Tibial nerve (tissue), 4 donors: ENCODE data around the gene CFP. TPM values are rescaled to one million over a fixed set of nuclear protein-coding genes. Genes with fewer than 3 reads are reported as not detected.

Experiments
- DNase-seq, 2 donors: peaks; one replicate each; pipeline ENCODE4 v3.0.0-alpha.2; 2019; ENCODE audit warnings: low spot score in 2 of 2
- H3K27ac ChIP-seq, 4 donors: fragments of 200-600 bp; sonication (generic) in 3 of 4; one replicate each; pipeline ENCODE4 v1.5.1; 2017 to 2019; ENCODE audit warnings: mild to moderate bottlenecking in 1 of 4
- H3K27me3 ChIP-seq, 2 donors: fragments of 200-600 bp; sonication (generic) in 1 of 2; one replicate each; pipeline versions ENCODE4 v1.5.1 to v1.6.0; 2017 to 2019
- H3K36me3 ChIP-seq, 3 donors: fragments of 200-600 bp; sonication (generic); one replicate each; pipeline ENCODE4 v1.5.1; 2018 to 2019
- H3K4me1 ChIP-seq, 4 donors: fragments of 200-600 bp; sonication (generic) in 3 of 4; one replicate each; pipeline ENCODE4 v1.5.1; 2017 to 2019
- H3K4me3 ChIP-seq, 4 donors: fragments of 200-600 bp; sonication (generic) in 3 of 4; one replicate each; pipeline ENCODE4 v1.5.1; 2017 to 2019; ENCODE audit warnings: mild to moderate bottlenecking in 1 of 4, moderate library complexity in 1 of 4
- H3K9me3 ChIP-seq, 4 donors: fragments of 200-600 bp; sonication (generic) in 3 of 4; one replicate each; pipeline ENCODE4 v1.5.1; 2017 to 2019
- EP300 ChIP-seq, 2 donors: sonication (generic); formaldehyde crosslinking; IDR thresholded peaks; one replicate each; pipeline ENCODE4 v1.6.1; 2017; ENCODE audit warnings: antibody characterized with exemption in 2 of 2, mild to moderate bottlenecking in 1 of 2
- POLR2A ChIP-seq, 2 donors: fragments of 450-650 bp; IDR thresholded peaks; one replicate each; pipeline ENCODE4 v1.6.1; 2017; ENCODE audit warnings: antibody characterized with exemption in 2 of 2, mild to moderate bottlenecking in 2 of 2, moderate library complexity in 2 of 2
- WGBS, 2 donors: methylation state at CpG; one replicate each; pipeline ENCODE4 v1.1.5; 2018; 5-methylcytosine and 5-hydroxymethylcytosine counted together
- total RNA-seq, 4 donors: library from RNA; depleted of rRNA; stranded (reverse); fragments of >200 nt; gene quantifications; one replicate each; pipeline ENCODE4 v1.1.0, GENCODE V29; 2016
- TF ChIP-seq, protein P1 (sequence below), 5 experiments: fragments of 200-600 bp in 3 of 5; fragments of 450-650 bp in 2 of 5; sonication (generic) in 3 of 5; IDR thresholded peaks; one replicate each; pipeline ENCODE4 v1.5.1; 2016 to 2019; ENCODE audit warnings: antibody characterized with exemption in 5 of 5, mild to moderate bottlenecking in 3 of 5, moderate library complexity in 2 of 5

The CFP gene
- total RNA-seq, 4 donors from 2014 or later: 2.2 to 15.6 (median 12.1) TPM

DNA sequence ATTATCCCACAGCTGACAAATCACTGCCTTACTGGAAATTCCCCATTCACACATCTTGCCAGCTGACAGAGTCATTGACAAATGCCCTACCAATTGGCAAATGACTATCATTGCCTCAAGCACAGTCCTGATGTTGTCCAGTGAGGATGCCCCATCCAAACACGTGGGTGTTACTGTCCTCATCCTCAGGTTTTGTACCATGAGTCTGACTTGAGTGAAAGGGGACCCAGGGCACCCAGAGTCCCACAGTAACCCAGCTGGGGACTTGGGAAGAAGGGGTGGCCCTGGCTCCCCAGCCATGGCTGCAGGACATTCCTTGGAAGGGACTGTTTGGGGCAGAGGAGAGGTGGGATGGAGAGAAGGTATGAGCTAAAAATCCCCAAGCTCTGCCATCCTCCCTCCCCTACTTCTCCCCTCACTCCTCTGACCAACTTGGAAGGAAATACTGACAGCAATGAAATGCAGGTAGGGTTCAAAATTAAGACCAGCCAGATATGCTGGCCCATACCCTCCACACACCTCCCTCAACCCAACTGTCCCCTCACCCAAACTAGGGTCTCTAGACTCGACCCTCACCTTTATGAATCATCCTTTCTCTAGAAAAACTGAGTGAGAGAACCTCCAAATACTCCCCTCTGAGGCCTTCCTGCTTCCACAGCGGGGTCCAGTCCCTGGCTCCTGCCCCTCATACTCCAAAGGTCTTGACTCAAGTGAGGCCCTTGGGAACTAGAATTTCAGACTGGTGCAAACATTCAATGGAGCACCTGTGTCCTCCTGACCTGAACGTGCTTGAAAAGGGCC lies 42.4 kb downstream of the CFP start:
- no peak overlapping the region for H3K4me3 ChIP-seq
- TF ChIP-seq, protein P1, sequence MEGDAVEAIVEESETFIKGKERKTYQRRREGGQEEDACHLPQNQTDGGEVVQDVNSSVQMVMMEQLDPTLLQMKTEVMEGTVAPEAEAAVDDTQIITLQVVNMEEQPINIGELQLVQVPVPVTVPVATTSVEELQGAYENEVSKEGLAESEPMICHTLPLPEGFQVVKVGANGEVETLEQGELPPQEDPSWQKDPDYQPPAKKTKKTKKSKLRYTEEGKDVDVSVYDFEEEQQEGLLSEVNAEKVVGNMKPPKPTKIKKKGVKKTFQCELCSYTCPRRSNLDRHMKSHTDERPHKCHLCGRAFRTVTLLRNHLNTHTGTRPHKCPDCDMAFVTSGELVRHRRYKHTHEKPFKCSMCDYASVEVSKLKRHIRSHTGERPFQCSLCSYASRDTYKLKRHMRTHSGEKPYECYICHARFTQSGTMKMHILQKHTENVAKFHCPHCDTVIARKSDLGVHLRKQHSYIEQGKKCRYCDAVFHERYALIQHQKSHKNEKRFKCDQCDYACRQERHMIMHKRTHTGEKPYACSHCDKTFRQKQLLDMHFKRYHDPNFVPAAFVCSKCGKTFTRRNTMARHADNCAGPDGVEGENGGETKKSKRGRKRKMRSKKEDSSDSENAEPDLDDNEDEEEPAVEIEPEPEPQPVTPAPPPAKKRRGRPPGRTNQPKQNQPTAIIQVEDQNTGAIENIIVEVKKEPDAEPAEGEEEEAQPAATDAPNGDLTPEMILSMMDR (IDR thresholded peaks at IDR 0.05): no peak
- TF ChIP-seq EP300 (IDR thresholded peaks at IDR 0.05): no peak
- no peak for TF ChIP-seq POLR2A (IDR thresholded peaks at IDR 0.05)
- H3K4me1 ChIP-seq: peaks cover 0 to 28% (median 2%) of the 10 kb centered on the region in 4 donors
- peaks cover 0 to 18% (median 0%) of the 10 kb centered on the region in 3 donors for H3K36me3 ChIP-seq
- 43 to 44% methylated on average over 2 to 4 of the region's 4 CpGs for WGBS, 2 donors
- DNase-seq: no peak
- H3K27me3 ChIP-seq: no peaks in the 10 kb centered on the region
- H3K9me3 ChIP-seq: no peaks in the 10 kb centered on the region
- no peak overlapping the region for H3K27ac ChIP-seq

DNA sequence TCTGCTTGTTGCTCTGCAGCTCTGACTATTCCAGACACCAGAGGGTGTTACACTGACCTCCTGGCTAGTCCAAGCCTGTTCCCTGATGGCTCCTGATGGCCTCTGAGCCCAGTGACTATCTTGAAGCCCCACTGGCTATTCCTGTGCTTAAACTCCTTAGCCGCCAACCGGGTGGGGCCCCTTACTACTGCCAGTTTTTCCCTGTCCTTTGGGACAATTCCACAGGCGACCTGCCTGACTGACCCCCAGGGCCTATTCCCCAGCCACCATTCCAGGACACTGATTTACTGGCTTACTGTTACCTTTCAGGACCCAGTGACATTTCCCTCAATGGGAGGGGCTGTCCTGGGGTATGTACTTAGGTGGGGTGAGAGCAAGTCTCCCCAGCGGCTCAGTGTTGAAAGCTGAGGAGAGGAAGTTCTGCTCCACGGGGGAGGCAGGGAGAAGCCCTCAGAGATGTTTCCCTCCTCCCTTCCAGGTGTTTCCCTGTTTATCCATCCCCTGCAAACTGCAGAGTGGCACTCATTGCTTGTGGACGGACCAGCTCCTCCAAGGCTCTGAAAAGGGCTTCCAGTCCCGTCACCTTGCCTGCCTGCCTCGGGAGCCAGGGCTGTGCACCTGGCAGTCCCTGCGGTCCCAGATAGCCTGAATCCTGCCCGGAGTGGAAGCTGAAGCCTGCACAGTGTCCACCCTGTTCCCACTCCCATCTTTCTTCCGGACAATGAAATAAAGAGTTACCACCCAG lies 43.5 kb downstream of the CFP start:
- H3K4me3 ChIP-seq: no peak overlapping the region
- no peak for TF ChIP-seq POLR2A (IDR thresholded peaks at IDR 0.05)
- no peak for TF ChIP-seq EP300 (IDR thresholded peaks at IDR 0.05)
- TF ChIP-seq, protein P1 (IDR thresholded peaks at IDR 0.05): no peak
- peaks cover 0 to 18% (median 0%) of the 10 kb centered on the region in 3 donors for H3K36me3 ChIP-seq
- H3K9me3 ChIP-seq: no peaks in the 10 kb centered on the region
- H3K27me3 ChIP-seq: no peaks in the 10 kb centered on the region
- 50 to 66% methylated on average over 2 to 11 of the region's 11 CpGs for WGBS, 2 donors
- DNase-seq: no peak
- peak overlapping the region in 1 of 4 donors; percentile 93 for H3K27ac ChIP-seq
- peaks cover 0 to 33% (median 2%) of the 10 kb centered on the region in 4 donors for H3K4me1 ChIP-seq

DNA sequence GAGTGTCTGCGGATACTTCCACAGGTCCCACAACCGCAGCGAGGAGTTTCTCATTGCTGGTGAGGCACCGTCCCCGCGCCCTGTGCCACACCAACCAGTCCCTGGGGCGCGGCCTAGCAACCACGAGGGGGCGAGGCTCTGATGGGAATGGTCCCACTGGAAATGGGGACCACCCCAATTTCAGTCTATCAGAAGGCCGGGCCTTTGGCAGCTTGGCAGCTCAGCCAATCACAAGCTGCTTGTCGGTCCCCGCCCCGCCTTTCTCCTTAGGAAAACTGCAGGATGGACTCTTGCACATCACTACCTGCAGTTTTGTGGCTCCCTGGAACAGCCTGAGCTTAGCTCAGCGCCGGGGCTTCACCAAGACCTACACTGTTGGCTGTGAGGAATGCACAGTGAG lies 44.5 kb downstream of the CFP start:
- peak overlapping the region in 2 of 4 donors; percentile 48 to 93 for H3K27ac ChIP-seq
- H3K27me3 ChIP-seq: no peaks in the 10 kb centered on the region
- TF ChIP-seq, protein P1 (IDR thresholded peaks at IDR 0.05): no peak
- TF ChIP-seq POLR2A (IDR thresholded peaks at IDR 0.05) (no peak), EP300 (IDR thresholded peaks at IDR 0.05) (no peak)
- no peak for DNase-seq
- 80 to 82% methylated on average over 2 to 12 of the region's 16 CpGs for WGBS, 2 donors
- H3K4me1 ChIP-seq: peaks cover 0 to 33% (median 2%) of the 10 kb centered on the region in 4 donors
- no peak overlapping the region for H3K4me3 ChIP-seq
- H3K36me3 ChIP-seq: peaks cover 0 to 18% (median 0%) of the 10 kb centered on the region in 3 donors
- no peaks in the 10 kb centered on the region for H3K9me3 ChIP-seq

DNA sequence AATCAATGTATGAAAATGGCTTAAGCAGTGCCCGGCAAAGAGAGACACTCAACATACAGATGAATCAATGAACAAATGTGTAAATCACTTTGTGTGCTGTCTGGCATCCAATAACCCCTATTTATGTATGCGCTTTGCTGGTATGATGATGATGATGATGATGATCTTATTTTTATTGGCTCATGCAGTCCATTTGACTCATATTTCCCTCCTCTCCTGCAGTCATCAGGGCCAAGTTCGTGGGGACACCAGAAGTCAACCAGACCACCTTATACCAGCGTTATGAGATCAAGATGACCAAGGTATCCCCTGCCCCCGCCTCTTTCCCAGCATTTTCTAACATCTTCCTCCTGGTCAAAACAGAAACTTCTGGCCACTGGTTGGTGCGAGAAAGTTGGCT lies 45.0 kb downstream of the CFP start:
- Histone ChIP-seq H3K4me1 (peaks cover 0 to 33% (median 2%) of the 10 kb centered on the region in 4 donors), H3K36me3 (peaks cover 0 to 18% (median 0%) of the 10 kb centered on the region in 3 donors), H3K27ac (peak overlapping the region in 2 of 4 donors; percentile 93 to 95), H3K4me3 (no peak overlapping the region), H3K9me3 (no peaks in the 10 kb centered on the region), H3K27me3 (no peaks in the 10 kb centered on the region)
- TF ChIP-seq POLR2A (IDR thresholded peaks at IDR 0.05) (no peak), EP300 (IDR thresholded peaks at IDR 0.05) (no peak)
- TF ChIP-seq, protein P1 (IDR thresholded peaks at IDR 0.05): no peak
- DNase-seq: no peak
- 54 to 60% methylated on average over 6 of the region's 6 CpGs for WGBS, 2 donors
